Sigmoid colon (tissue), 3 donors: ENCODE data around the gene KCNH3.

Source experiments
- POLR2A ChIP-seq, 2 donors: fragments of 450-650 bp; IDR thresholded peaks; one replicate each; pipeline ENCODE4 v1.6.1; 2016; ENCODE audit warnings: antibody characterized with exemption in 2 of 2, mild to moderate bottlenecking in 2 of 2, moderate library complexity in 2 of 2
- TF ChIP-seq, protein P1 (sequence below), 4 experiments: fragments of 450-650 bp in 3 of 4; fragments of 200-600 bp in 1 of 4; IDR thresholded peaks; one replicate each; pipeline ENCODE4 v1.5.1; 2016 to 2019; ENCODE audit warnings: antibody characterized with exemption in 4 of 4, mild to moderate bottlenecking in 3 of 4, moderate library complexity in 2 of 4

DNA sequence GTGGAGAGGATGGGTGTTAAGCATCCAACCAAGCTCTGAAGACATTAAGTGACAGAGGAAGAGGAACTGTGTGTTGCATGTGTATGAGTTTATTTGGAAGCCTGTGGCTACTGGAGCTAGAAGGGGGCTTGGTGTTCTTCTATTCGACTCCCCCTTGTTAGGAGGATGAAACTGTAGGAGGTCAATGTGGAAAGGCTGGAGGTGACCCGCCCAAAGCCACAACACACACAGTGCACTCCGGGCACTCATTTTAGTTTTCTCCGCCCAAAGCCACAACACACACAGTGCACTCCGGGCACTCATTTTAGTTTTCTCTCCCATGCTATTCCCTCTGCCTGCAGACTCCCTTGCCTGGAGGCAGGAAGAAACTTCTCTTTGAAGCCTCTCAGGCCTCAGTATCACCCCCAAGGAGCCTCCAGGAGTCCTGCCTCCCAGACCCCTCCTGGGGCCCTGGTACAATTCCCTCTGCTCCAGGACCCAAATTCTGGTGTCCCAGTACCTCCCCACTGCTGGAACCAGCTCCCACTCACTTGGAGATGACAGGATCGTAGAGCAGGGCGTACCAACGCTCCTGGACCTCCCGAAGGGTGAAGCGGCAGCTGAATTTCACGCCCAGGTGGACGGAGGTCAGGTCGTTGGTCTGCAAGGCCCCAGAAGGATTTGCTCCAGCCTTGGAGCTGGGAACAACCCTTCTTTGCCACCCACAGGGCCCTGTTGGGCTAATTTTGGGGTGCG lies 25.3 kb downstream of the KCNH3 start:
- TF ChIP-seq, protein P1, sequence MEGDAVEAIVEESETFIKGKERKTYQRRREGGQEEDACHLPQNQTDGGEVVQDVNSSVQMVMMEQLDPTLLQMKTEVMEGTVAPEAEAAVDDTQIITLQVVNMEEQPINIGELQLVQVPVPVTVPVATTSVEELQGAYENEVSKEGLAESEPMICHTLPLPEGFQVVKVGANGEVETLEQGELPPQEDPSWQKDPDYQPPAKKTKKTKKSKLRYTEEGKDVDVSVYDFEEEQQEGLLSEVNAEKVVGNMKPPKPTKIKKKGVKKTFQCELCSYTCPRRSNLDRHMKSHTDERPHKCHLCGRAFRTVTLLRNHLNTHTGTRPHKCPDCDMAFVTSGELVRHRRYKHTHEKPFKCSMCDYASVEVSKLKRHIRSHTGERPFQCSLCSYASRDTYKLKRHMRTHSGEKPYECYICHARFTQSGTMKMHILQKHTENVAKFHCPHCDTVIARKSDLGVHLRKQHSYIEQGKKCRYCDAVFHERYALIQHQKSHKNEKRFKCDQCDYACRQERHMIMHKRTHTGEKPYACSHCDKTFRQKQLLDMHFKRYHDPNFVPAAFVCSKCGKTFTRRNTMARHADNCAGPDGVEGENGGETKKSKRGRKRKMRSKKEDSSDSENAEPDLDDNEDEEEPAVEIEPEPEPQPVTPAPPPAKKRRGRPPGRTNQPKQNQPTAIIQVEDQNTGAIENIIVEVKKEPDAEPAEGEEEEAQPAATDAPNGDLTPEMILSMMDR (IDR thresholded peaks at IDR 0.05) = no peak
- no peak for TF ChIP-seq POLR2A (IDR thresholded peaks at IDR 0.05)
